B cell (primary cell): ENCODE measurements around the gene ST8SIA2. TPM values are rescaled to one million over a fixed set of nuclear protein-coding genes. Genes with fewer than 3 reads are reported as not detected.

Experiments used
- ATAC-seq: fragments of 200-7000 bp; cut with Tn5 transposase; one replicate; pipeline ENCODE4 v1.10.0; 2021; ENCODE audit warnings: low read depth, mild to moderate bottlenecking, moderate number of reproducible peaks, moderate library complexity
- CTCF ChIA-PET: fragments of 350-600 bp; sonication (Branson Sonifier 250); formaldehyde crosslinking; loops from one replicate; lab custom pipeline; 2021; ENCODE audit warnings: antibody characterized with exemption, inconsistent platforms; lab: Charles Lee
- POLR2A ChIA-PET: fragments of 350-600 bp; sonication (Branson Sonifier 250); formaldehyde crosslinking; loops from one replicate; lab custom pipeline; 2021; ENCODE audit warnings: antibody characterized with exemption; lab: Charles Lee
- DNase-seq: peaks from one replicate; pipeline ENCODE4 v3.0.0; 2013
- H2AFZ ChIP-seq: 2 replicates; pipeline ENCODE4 v1.6.1; 2012; ENCODE audit warnings: mild to moderate bottlenecking, low read depth, low read length; ENCODE audit not compliant: insufficient read depth, poor library complexity, severe bottlenecking
- H3K27ac ChIP-seq, 2 donors: 1 replicate in 1 of 2; 2 replicates in 1 of 2; pipeline ENCODE4 v1.5.1; 2012 to 2013; ENCODE audit warnings: low read length in 2 of 2, mild to moderate bottlenecking in 2 of 2, moderate library complexity in 1 of 2
- H3K27me3 ChIP-seq, 4 experiments: fragments of 200-600 bp in 1 of 4; sonication (generic) in 1 of 4; replicated peaks in 1 of 4; 1 replicate in 2 of 4; 2 replicates in 2 of 4; pipeline versions ENCODE4 v1.6.1 to v1.7.0; 2013 to 2016; ENCODE audit warnings: low read length in 3 of 4, mild to moderate bottlenecking in 2 of 4, mixed read lengths in 1 of 4, moderate library complexity in 1 of 4; ENCODE audit not compliant: insufficient read depth in 4 of 4, control insufficient read depth in 3 of 4; ENCODE audit errors: control extremely low read depth in 1 of 4
- H3K36me3 ChIP-seq, 2 experiments: replicated peaks in 1 of 2; 1 replicate in 1 of 2; 2 replicates in 1 of 2; pipeline versions ENCODE4 v1.6.1 to v1.7.1; 2013; ENCODE audit warnings: low read length in 1 of 2; ENCODE audit not compliant: insufficient read depth in 2 of 2, control insufficient read depth in 1 of 2; ENCODE audit errors: control extremely low read depth in 1 of 2, extremely low read depth in 1 of 2
- H3K4me1 ChIP-seq, 2 donors: fragments of 200-600 bp in 1 of 2; sonication (generic) in 1 of 2; 1 replicate in 1 of 2; 2 replicates in 1 of 2; pipeline versions ENCODE4 v1.5.1 to v1.6.1; 2013 to 2017; ENCODE audit warnings: low read length in 2 of 2; ENCODE audit not compliant: control insufficient read depth in 2 of 2, insufficient read depth in 2 of 2
- H3K4me2 ChIP-seq: replicated peaks from 2 replicates; pipeline ENCODE3; 2012; ENCODE audit warnings: mild to moderate bottlenecking, low read depth, low read length; ENCODE audit not compliant: poor library complexity, severe bottlenecking
- H3K4me3 ChIP-seq, 5 experiments: fragments of 200-600 bp in 1 of 5; sonication (generic) in 1 of 5; 1 replicate in 3 of 5; 2 replicates in 2 of 5; pipeline versions ENCODE4 v1.5.1 to v1.7.0; 2011 to 2016; ENCODE audit warnings: low read length in 4 of 5, mild to moderate bottlenecking in 4 of 5, low read depth in 2 of 5, control low read depth in 1 of 5, moderate library complexity in 1 of 5; ENCODE audit not compliant: insufficient read depth in 1 of 5; ENCODE audit errors: control extremely low read depth in 1 of 5, extremely low read depth in 1 of 5
- H3K79me2 ChIP-seq: fragments of 200-600 bp; sonication (generic); one replicate; pipeline ENCODE4 v1.6.0; 2016; ENCODE audit warnings: low read length; ENCODE audit not compliant: control insufficient read depth, insufficient read depth
- H3K9ac ChIP-seq: fragments of 200-600 bp; sonication (generic); 2 replicates; pipeline ENCODE4 v1.6.1; 2017; ENCODE audit warnings: mild to moderate bottlenecking, low read length, moderate library complexity
- H3K9me3 ChIP-seq, 3 donors: one replicate each; pipeline versions ENCODE4 v1.6.1 to v1.7.1; 2013; ENCODE audit warnings: low read length in 2 of 3; ENCODE audit not compliant: control insufficient read depth in 2 of 3, insufficient read depth in 1 of 3; ENCODE audit errors: control extremely low read depth in 1 of 3
- H4K20me1 ChIP-seq: 2 replicates; pipeline ENCODE4 v1.6.0; 2012; ENCODE audit warnings: mild to moderate bottlenecking, low read length; ENCODE audit not compliant: insufficient read depth, control insufficient read depth, poor library complexity, severe bottlenecking
- H3K27ac Mint-ChIP-seq: one replicate; pipeline ENCODE4 v1.8.0; 2021; ENCODE audit warnings: mixed read lengths
- H3K27me3 Mint-ChIP-seq: one replicate; pipeline ENCODE4 v1.8.0; 2021; ENCODE audit warnings: mixed read lengths
- H3K4me1 Mint-ChIP-seq: one replicate; pipeline ENCODE4 v1.8.0; 2021; ENCODE audit warnings: mixed read lengths
- H3K4me3 Mint-ChIP-seq: one replicate; pipeline ENCODE4 v1.8.0; 2021; ENCODE audit warnings: mixed read lengths
- H3K9me3 Mint-ChIP-seq: one replicate; pipeline ENCODE4 v1.8.0; 2022; ENCODE audit warnings: mixed read lengths; ENCODE audit not compliant: insufficient read depth
- CTCF ChIP-seq: fragments of 200-600 bp; IDR thresholded peaks from one replicate; pipeline ENCODE4 v1.8.0; 2022; ENCODE audit warnings: antibody characterized with exemption, mild to moderate bottlenecking
- EZH2 ChIP-seq: IDR thresholded peaks from 2 replicates; pipeline ENCODE4 v1.6.1; 2012; ENCODE audit warnings: borderline replicate concordance, low read depth, mild to moderate bottlenecking, moderate library complexity, low read length; ENCODE audit not compliant: insufficient read depth, poor library complexity, severe bottlenecking
- WGBS: methylation state at CpG from one replicate; pipeline ENCODE4 v1.1.5; 2013; ENCODE audit warnings: missing lambda C conversion rate; ENCODE audit not compliant: insufficient coverage; 5-methylcytosine and 5-hydroxymethylcytosine counted together
- intact Hi-C: fragments of 100-400 bp; cut with micrococcal nuclease; formaldehyde crosslinking; loops from one replicate; pipeline ENCODE4 v1.10.0; 2022
- polyA plus RNA-seq: library from polyadenylated mRNA; depleted of rRNA; stranded (reverse); fragments of >200 nt; gene quantifications from 2 replicates; pipeline ENCODE4 v1.2.3, GENCODE V29; 2012
- total RNA-seq, 2 donors: library from RNA; stranded (reverse); fragments of 120-200 nt in 1 of 2; gene quantifications; 1 replicate in 1 of 2; 2 replicates in 1 of 2; pipeline versions ENCODE4 v1.2.3 to v1.2.4, GENCODE V29; 2013 to 2022

The ST8SIA2 gene
- total and polyA plus RNA-seq, 2 donors (not counting 1 experiment from before 2014, with no cell fraction given), result not detected

- H3K27me3 ChIP-seq, result no peaks in the 10 kb centered on the region
- H3K4me1 Mint-ChIP-seq, result no peaks in the 10 kb centered on the region
- WGBS, result 80% methylated on average over 5 of the region's 6 CpGs
- peaks cover 21% of the 10 kb centered on the region for H3K27me3 Mint-ChIP-seq
- H3K4me3 Mint-ChIP-seq, result no peak overlapping the region
- H3K9me3 Mint-ChIP-seq, result no peaks in the 10 kb centered on the region
- H3K79me2 ChIP-seq, result no peaks in the 10 kb centered on the region
- H3K4me1 ChIP-seq, result no peaks in the 10 kb centered on the region
- no peak overlapping the region for H3K4me3 ChIP-seq
- POLR2A ChIA-PET, result no interaction called here
- H3K9me3 ChIP-seq, result no peaks in the 10 kb centered on the region
- H3K9ac ChIP-seq, result no peak overlapping the region
- no peak overlapping the region for H2AFZ ChIP-seq
- no peak for DNase-seq
- H3K27ac Mint-ChIP-seq, result no peak overlapping the region
- no peak overlapping the region for H3K4me2 ChIP-seq
- ATAC-seq, result no peak
- TF ChIP-seq EZH2 (no peak), CTCF (no peak)
- intact Hi-C loops, result no loop called here
- H3K27ac ChIP-seq, result no peak overlapping the region
- no peaks in the 10 kb centered on the region for H4K20me1 ChIP-seq
- no peaks in the 10 kb centered on the region for H3K36me3 ChIP-seq
- CTCF ChIA-PET, result no interaction called here
Observed at GRCh38 chr15:92407321-92407720, 13.6 kb downstream of the ST8SIA2 start.

GRCh38 chr15:92407916-92408315 lies 14.2 kb downstream of the ST8SIA2 start:
- no peak for ATAC-seq
- ChIA-PET POLR2A (no interaction called here), CTCF (no interaction called here)
- Histone ChIP-seq H3K9ac (no peak overlapping the region), H3K36me3 (no peaks in the 10 kb centered on the region), H2AFZ (no peak overlapping the region), H3K4me3 (no peak overlapping the region), H3K27ac (no peak overlapping the region), H4K20me1 (no peaks in the 10 kb centered on the region), H3K4me1 (no peaks in the 10 kb centered on the region), H3K4me2 (no peak overlapping the region), H3K9me3 (no peaks in the 10 kb centered on the region), H3K79me2 (no peaks in the 10 kb centered on the region), H3K27me3 (no peaks in the 10 kb centered on the region)
- TF ChIP-seq CTCF (no peak), EZH2 (no peak)
- Mint-ChIP-seq H3K27ac (no peak overlapping the region), H3K27me3 (peaks cover 21% of the 10 kb centered on the region), H3K4me3 (no peak overlapping the region), H3K4me1 (no peaks in the 10 kb centered on the region), H3K9me3 (no peaks in the 10 kb centered on the region)
- intact Hi-C loops, result no loop called here
- 93% methylated on average over 3 of the region's 5 CpGs for WGBS
- no peak for DNase-seq
